Neutrophil (primary cell): ENCODE results near the gene THSD4.
"Not testable (repeated sequence)": the region's sequence is repeated elsewhere in the genome, so short reads cannot be mapped to it uniquely, and the experiment has no call there.

Experiments
- H3K27ac ChIP-seq: fragments of 200-600 bp; sonication (generic); 2 replicates; pipeline ENCODE4 v1.5.1; 2016; ENCODE audit warnings: mild to moderate bottlenecking, moderate library complexity
- H3K27me3 ChIP-seq: fragments of 200-600 bp; sonication (generic); 2 replicates; pipeline ENCODE4 v1.6.0; 2016; ENCODE audit warnings: mild to moderate bottlenecking
- H3K36me3 ChIP-seq: fragments of 200-600 bp; sonication (generic); 2 replicates; pipeline ENCODE4 v1.5.1; 2017
- H3K4me1 ChIP-seq, 2 experiments: fragments of 200-600 bp in 1 of 2; sonication (generic) in 1 of 2; 1 replicate in 1 of 2; 2 replicates in 1 of 2; pipeline versions ENCODE4 v1.5.1 to v1.6.1; 2013 to 2016; ENCODE audit warnings: low read depth in 1 of 2, low read length in 1 of 2, mild to moderate bottlenecking in 1 of 2, moderate library complexity in 1 of 2; ENCODE audit not compliant: control insufficient read depth in 1 of 2, insufficient read depth in 1 of 2
- H3K4me3 ChIP-seq, 2 experiments: fragments of 200-600 bp in 1 of 2; sonication (generic) in 1 of 2; 1 replicate in 1 of 2; 2 replicates in 1 of 2; pipeline ENCODE4 v1.5.1; 2013 to 2016; ENCODE audit warnings: low read depth in 1 of 2, low read length in 1 of 2, mild to moderate bottlenecking in 1 of 2, moderate library complexity in 1 of 2
- H3K9me3 ChIP-seq: fragments of 200-600 bp; sonication (generic); 2 replicates; pipeline ENCODE4 v1.5.1; 2016
- CTCF ChIP-seq: fragments of 200-600 bp; sonication (generic); IDR thresholded peaks from 2 replicates; pipeline ENCODE4 v1.5.1; 2016; ENCODE audit warnings: antibody characterized with exemption

The THSD4 gene

GRCh38 chr15:71201477-71201876, 86.2 kb downstream of the THSD4 start:
- no peaks in the 10 kb centered on the region for H3K9me3 ChIP-seq
- H3K27ac ChIP-seq, result no peak overlapping the region
- no peaks in the 10 kb centered on the region for H3K27me3 ChIP-seq
- H3K36me3 ChIP-seq, result no peaks in the 10 kb centered on the region
- TF ChIP-seq CTCF, result no peak
- H3K4me1 ChIP-seq, result no peaks in the 10 kb centered on the region
- H3K4me3 ChIP-seq, result no peak overlapping the region

GRCh38 chr15:71202712-71203111, 87.4 kb downstream of the THSD4 start:
- TF ChIP-seq CTCF, result no peak
- H3K4me1 ChIP-seq, result no peaks in the 10 kb centered on the region

DNA sequence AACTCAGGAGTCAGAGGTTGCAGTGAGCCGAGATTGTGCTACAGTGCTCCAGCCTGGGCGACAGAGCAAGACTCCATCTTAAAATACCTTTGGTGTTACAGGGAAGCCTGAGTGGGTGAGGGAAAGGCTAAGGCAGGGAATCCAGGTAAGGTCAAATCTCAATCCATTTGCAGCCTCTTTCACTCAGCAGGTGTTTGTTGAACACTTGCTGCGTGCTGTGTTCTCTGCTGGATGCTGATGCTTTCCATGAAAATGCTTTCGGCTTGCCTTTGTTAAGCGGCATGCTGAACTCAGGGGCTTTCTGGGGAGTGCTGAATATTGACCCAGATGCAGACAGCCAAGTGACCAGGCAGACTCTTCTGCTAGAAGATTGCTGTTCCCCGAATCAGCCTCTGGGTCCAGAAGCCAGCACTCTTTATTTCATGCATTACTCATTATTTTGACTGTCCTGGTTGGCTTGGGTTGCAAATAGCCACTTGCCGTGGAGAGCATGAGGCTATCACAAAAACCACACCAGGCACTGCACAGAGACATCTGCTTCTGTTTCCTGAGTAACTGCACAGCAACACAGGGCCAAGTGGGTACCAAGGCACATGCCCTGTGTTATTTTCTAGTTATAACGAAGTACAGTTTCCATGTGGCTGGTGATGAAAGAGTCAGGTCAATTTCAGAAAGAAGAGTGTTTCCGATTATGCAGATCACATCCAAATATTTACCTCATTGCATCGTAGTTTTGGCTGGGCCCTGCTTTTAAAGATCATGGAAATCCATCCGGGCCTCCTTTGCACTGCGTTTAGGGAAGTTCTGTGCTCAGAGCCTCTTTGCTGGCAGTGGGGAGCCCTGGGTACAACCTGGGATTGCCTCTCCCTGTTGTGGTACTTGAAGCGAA, 88.6 kb downstream of the THSD4 start:
- TF ChIP-seq CTCF, result no peak
- Histone ChIP-seq H3K4me3 (no peak overlapping the region), H3K27ac (no peak overlapping the region), H3K27me3 (no peaks in the 10 kb centered on the region), H3K9me3 (no peaks in the 10 kb centered on the region), H3K4me1 (no peaks in the 10 kb centered on the region), H3K36me3 (no peaks in the 10 kb centered on the region)

More at GRCh38 chr15:71202712-71203111, 87.4 kb downstream of the THSD4 start:
- no peak overlapping the region for H3K27ac ChIP-seq
- no peaks in the 10 kb centered on the region for H3K27me3 ChIP-seq
- H3K9me3 ChIP-seq, result no peaks in the 10 kb centered on the region
- no peaks in the 10 kb centered on the region for H3K36me3 ChIP-seq
- H3K4me3 ChIP-seq, result no peak overlapping the region

GRCh38 chr15:71207141-71207540, 91.9 kb downstream of the THSD4 start:
- H3K27me3 ChIP-seq, result no peaks in the 10 kb centered on the region
- H3K9me3 ChIP-seq, result no peaks in the 10 kb centered on the region
- no peaks in the 10 kb centered on the region for H3K36me3 ChIP-seq
- no peak overlapping the region for H3K27ac ChIP-seq
- H3K4me1 ChIP-seq, result no peaks in the 10 kb centered on the region
- H3K4me3 ChIP-seq, result no peak overlapping the region
- no peak for TF ChIP-seq CTCF

DNA sequence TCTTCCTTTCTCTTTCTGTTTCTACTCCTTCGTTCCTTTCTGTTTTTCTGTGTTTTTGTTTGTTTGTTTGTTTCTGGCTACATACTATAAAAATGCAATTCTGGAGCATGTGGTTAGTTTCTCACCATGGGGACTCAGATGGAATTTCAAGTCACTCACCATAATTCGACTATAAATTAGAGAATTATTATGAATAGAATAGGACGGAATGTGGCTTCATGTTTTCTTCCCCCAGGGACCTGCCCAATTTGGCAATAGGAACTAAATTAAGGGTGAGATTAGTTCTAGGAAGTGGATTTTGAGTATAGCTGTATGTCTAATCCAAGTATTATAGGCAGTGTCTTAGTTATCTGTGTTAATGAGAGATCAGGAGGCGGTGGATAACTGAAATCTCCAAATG, 96.9 kb downstream of the THSD4 start:
- no peaks in the 10 kb centered on the region for H3K4me1 ChIP-seq
- no peak overlapping the region for H3K27ac ChIP-seq
- H3K27me3 ChIP-seq, result peaks cover 24% of the 10 kb centered on the region
- H3K4me3 ChIP-seq, result no peak overlapping the region
- no peak for TF ChIP-seq CTCF
- no peaks in the 10 kb centered on the region for H3K9me3 ChIP-seq
- H3K36me3 ChIP-seq, result no peaks in the 10 kb centered on the region

- H3K36me3 ChIP-seq, H3K4me1 ChIP-seq, H3K27ac ChIP-seq, H3K9me3 ChIP-seq, H3K4me3 ChIP-seq: not testable (repeated sequence)
- peaks cover 29% of the 10 kb centered on the region for H3K27me3 ChIP-seq
Measured at GRCh38 chr15:71213943-71214342, 98.7 kb downstream of the THSD4 start.
